22Rv1 (cell line): ENCODE measurements around the gene ORM1.
"Not testable (repeated sequence)": the region's sequence is repeated elsewhere in the genome, so short reads cannot be mapped to it uniquely, and the experiment has no call there.

Source experiments
- H3K27ac ChIP-seq: fragments of 450-650 bp; 2 replicates; pipeline ENCODE4 v1.5.1; 2017
- CTCF ChIP-seq: fragments of 450-650 bp; IDR thresholded peaks from 2 replicates; pipeline ENCODE4 v1.5.1; 2017; ENCODE audit warnings: mild to moderate bottlenecking
- ZFX ChIP-seq: fragments of 450-650 bp; IDR thresholded peaks from 2 replicates; pipeline ENCODE4 v1.6.1; 2017; ENCODE audit warnings: antibody characterized with exemption, borderline replicate concordance

ORM1 gene

GRCh38 chr9:114322831-114323531 is at the start of gene ORM1:
ORM1 (plus strand) TSS chr9:114323098; CDS start chr9:114323134, 36 bp downstream.
- not testable (repeated sequence) for H3K27ac ChIP-seq

- TF ChIP-seq ZFX (no peak), CTCF (no peak)
- no peak overlapping the region for H3K27ac ChIP-seq
Observed at GRCh38 chr9:114273461-114273881, 49.4 kb upstream of the ORM1 start.

- TF ChIP-seq ZFX (no peak), CTCF (no peak)
- H3K27ac ChIP-seq: no peak overlapping the region
Observed at GRCh38 chr9:114274217-114274616, 48.7 kb upstream of the ORM1 start.

GRCh38 chr9:114275246-114276004 is 47.5 kb upstream of the ORM1 start:
- TF ChIP-seq ZFX (no peak), CTCF (no peak)
- H3K27ac ChIP-seq: no peak overlapping the region

- no peak for TF ChIP-seq CTCF
- no peak for TF ChIP-seq ZFX
- H3K27ac ChIP-seq: no peak overlapping the region
Observed at GRCh38 chr9:114276908-114277821, 45.7 kb upstream of the ORM1 start.

GRCh38 chr9:114278356-114278755 is 44.5 kb upstream of the ORM1 start:
- no peak for TF ChIP-seq CTCF
- TF ChIP-seq ZFX: no peak
- no peak overlapping the region for H3K27ac ChIP-seq

GRCh38 chr9:114278881-114279570 is 43.9 kb upstream of the ORM1 start:
- TF ChIP-seq ZFX (no peak), CTCF (no peak)
- no peak overlapping the region for H3K27ac ChIP-seq
